Right renal cortex interstitium (tissue), 3 donors: Measurements from ENCODE around the gene GPC5. TPM values are rescaled to one million over a fixed set of nuclear protein-coding genes. Genes with fewer than 3 reads are reported as not detected.

Source experiments
- DNase-seq, 3 donors: peaks; one replicate each; pipeline ENCODE4 v3.0.0-alpha.2; 2013; ENCODE audit warnings: low read depth in 3 of 3, low spot score in 2 of 3
- polyA plus RNA-seq, 3 donors: library from polyadenylated mRNA; unstranded; fragments of 120-200 nt; gene quantifications; one replicate each; pipeline ENCODE4 v1.2.1, GENCODE V29; 2013; ENCODE audit not compliant: insufficient read length in 3 of 3

The GPC5 gene
- polyA plus RNA-seq, 3 donors = 3.5 to 6.2 (median 4.8) TPM

DNA sequence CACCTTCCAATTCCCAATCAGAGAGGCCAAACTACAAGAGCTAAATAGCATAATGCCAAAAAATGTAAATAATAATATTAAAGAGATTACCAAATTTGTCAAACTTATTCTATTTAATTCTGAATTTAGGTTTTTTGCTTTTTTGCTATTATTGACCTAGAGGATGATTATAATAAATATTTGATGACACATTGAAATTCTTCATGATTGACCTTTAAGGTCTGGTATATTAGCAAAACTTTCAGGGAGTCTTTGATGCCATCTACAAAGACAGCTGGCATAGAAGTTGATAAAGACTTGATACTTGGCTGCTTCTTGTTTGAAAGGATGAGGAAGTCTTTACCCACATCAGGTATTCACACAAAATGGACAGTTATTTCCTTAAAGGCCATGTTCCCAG lies 1168.3 kb downstream of the GPC5 start:
- DNase-seq = no peak

DNA sequence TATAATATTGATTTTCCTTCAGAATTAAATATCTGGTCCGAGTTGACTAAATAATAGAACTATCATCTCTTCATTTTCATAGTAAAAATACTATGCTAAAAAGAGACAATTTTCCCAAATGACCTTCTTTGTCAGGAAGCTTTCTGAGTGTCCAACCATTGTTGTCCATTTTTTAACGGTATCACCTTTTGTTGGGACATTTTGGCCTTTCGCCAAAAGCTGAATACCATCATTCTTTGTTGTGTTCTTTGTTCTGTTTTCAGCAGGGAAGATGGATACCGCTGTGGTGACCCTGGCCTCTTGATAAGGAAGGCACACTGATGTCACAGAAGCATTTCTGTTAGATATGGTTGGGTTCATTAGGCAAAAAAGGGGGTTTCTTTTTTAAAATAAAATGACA lies 1173.8 kb downstream of the GPC5 start:
- no peak for DNase-seq

GRCh38 chr13:92573467-92574057 lies 1175.1 kb downstream of the GPC5 start:
- DNase-seq = peak in 2 of 3 donors; percentile 12 to 16

DNA sequence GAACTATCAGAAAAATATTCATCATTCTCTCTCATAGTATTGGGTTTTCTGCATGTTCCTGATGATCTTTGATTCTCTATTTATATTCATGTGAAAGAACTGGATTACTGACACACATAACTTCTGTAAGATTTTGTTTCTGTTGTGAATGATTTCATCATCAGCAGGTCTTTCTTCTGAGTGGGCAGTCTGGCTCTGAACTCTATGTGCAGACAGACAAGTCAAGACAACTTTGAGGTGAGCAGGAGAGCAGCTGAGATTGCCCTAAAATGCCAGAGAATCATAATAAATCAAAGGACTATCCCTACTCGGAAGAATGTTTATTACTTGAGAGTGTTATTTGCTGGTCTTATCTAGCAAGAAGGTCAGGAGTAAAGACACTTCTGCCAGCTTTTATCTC lies 1176.1 kb downstream of the GPC5 start:
- DNase-seq = no peak

GRCh38 chr13:92575777-92576176 lies 1177.4 kb downstream of the GPC5 start:
- no peak for DNase-seq

- no peak for DNase-seq
Observed at GRCh38 chr13:92578358-92578757, 1179.9 kb downstream of the GPC5 start.

DNA sequence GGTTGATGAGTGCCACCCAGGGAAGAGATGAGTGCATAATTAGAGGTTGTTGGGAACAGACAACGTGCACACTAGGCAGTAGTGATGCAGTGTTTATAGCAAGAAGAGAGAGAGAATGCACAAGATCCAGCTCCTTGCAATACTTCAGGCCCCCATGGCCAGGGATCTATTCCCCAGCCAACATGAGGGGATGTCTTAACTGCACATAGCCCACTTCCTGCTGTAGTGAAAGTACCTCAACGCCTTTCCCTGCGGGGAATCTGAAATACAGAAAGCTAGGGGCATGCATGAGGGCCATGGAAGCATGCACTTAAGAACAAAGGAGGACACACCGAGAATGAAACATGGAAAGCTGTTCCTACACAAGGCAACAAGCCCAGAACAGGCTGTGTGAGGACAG lies 1191.5 kb downstream of the GPC5 start:
- DNase-seq = no peak

DNA sequence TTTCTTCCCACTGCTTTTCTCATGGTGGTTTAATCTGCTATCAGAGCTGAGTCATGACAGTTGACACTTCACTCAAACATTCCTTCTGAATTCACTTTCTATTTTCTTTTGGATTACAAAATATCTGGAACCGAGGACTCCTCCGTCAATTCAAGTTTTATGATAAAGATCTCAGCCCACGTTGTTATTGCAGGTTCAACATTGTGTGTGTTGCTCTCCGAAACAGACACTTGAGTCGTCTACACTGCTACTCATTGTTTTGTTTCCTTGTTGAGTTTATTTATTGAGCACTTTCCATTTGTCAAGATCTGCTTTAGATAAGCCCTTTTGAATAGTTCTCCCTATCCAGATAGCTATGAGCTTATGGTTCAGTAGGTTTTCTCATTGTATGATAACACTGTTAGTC lies 1192.1 kb downstream of the GPC5 start:
- DNase-seq = no peak

DNA sequence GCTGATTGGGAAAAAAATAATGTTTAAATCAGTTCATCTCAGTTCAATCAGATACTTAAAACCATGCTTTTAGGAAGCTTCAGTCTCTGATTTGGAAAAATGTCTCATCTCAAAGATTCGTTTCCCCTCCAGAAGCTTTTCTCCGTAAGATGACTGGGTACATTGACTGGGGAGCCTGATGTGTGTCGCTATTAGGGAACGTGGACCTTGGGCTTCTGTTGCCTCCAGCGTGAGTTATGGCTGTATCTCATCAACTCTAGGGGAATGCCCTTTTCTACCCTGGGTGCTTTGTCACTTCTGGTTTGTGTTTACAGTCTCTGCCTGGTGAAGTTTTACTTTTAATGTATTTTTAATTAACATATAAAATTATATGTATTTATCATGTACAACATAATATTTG lies 1192.7 kb downstream of the GPC5 start:
- DNase-seq = no peak

- DNase-seq = no peak
Observed at GRCh38 chr13:92592757-92593156, 1194.3 kb downstream of the GPC5 start.

DNA sequence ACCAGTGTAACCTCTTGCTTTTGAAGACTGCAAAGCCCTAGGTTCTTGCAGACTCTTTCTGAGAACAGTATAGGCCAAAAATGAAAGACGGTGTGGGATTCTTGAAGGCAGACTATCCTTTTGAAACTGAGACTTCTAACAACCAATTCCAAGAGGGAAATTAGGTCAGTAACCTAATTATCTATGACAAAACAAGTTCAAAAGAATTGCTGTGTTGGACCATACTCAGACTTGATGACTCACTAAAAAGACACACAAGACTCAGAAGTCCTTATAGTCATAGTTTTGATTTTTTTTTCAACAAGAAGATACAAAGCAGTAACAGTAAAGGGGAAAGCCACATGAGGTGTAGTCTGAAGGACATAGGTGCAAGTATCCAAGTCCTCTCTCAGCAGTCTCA lies 1204.1 kb downstream of the GPC5 start:
- no peak for DNase-seq

GRCh38 chr13:92609376-92609775 lies 1211.0 kb downstream of the GPC5 start:
- no peak for DNase-seq

DNA sequence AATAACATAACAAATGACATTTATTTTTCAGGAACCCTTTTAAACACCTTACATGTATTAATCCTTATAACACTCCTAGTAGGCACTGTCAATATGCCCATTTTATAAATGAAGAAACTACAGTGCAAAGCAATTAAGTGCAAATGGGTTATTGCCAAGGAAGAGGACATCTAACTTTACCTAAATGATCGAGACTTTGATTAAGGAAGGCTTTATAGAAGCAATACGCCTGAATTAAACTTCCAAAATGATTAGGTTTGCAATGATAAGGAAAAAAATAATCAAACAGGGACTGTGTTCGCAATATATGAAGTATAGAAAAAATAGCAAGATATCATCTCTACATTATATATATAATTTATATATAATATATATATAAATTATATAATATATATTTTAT lies 1214.5 kb downstream of the GPC5 start:
- no peak for DNase-seq

DNA sequence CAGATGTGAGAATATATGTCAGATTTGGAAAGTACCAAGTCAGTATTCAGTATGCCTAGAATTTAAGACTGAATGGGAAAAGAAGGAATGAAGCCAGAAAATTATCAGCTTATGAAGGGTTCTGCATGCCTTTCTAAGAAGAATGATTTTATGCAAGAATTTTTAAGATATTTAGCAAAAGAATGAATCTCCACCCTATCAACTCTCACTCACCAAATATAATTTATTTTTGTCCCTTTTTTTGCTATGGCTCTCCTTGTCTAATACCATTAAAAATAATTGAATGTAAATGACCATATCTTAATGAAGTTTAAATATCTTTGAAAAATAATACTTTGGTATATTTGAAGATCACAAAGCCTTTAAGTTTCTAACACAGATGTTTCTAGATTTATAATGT lies 1215.5 kb downstream of the GPC5 start:
- no peak for DNase-seq

GRCh38 chr13:92621985-92622384 lies 1223.6 kb downstream of the GPC5 start:
- no peak for DNase-seq

GRCh38 chr13:92622905-92623304 lies 1224.5 kb downstream of the GPC5 start:
- DNase-seq = no peak

- no peak for DNase-seq
Observed at GRCh38 chr13:92626274-92626673, 1227.9 kb downstream of the GPC5 start.

DNA sequence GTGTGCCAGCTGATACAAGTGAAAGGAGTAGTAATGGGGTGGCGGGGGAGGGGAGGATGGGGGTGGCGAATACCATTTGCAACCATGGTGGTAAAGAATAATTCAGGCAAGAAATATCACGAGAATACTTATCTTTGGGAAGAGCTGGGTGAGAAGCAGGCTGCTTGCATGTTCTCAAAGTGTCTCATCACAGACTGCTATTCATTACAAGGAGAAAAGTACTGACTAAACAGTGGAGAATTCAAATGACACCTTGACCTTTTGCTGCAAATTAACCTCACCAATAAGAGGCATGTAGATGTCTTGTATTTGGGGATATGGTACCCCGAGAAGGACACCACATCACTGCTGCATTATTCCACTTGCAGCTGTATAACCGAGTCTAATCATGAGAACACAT lies 1242.5 kb downstream of the GPC5 start:
- no peak for DNase-seq

GRCh38 chr13:92649140-92649813 lies 1250.9 kb downstream of the GPC5 start:
- DNase-seq = no peak

DNA sequence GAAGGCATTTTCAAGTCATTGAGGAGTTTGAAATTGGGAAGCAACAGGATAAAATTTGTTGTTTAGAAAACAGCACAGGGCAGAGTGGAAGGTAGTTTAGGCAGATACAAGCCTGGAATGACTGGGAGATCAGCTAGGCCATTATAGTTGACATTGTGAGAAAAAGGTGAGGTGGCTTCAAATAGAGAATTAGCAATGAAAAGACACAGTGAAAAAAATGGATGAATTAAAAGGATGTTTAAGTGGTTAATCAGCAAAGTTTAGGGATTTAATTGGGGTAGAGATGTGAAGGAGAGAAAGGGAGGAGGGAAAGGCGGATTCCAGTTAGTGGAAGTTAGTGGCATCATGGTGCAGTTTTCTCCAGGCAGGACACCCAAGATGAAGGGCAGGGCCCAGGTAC lies 1257.7 kb downstream of the GPC5 start:
- DNase-seq = no peak

- no peak for DNase-seq
Observed at GRCh38 chr13:92656648-92657047, 1258.2 kb downstream of the GPC5 start.

DNA sequence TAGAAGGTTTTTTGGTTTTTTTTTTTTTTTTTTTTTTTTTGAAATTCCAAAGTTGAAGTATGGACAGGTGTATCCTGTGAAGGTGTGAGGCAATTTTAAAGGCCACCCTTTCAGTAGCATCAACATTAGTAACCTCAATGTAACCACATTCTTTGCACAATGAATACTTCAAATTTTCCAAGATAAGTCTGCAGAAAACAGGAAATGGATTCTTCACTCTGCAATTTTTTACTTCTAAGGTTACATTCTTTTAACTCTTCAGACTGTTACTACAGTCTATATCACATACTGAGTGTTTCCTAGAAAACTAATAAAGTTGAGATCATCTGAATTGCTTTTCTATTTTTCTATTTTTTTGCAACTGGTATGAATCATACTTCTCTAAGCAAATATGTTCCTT lies 1259.1 kb downstream of the GPC5 start:
- DNase-seq = no peak

GRCh38 chr13:92658293-92658692 lies 1259.9 kb downstream of the GPC5 start:
- DNase-seq = no peak
